GM10248 (cell line): Measurements from ENCODE around the gene PPA2.
A peak's percentile ranks its signal among the peaks of the same experiment; 100 is the strongest.

ENCODE experiments used
- CTCF ChIA-PET: fragments of 300-600 bp; sonication (Branson Sonifier 250); formaldehyde crosslinking; extraction: SDS; loops from one replicate; lab custom pipeline; 2021; ENCODE audit warnings: antibody characterized with exemption; lab: Yijun Ruan, JAX
- POLR2A ChIA-PET: fragments of 350-650 bp; sonication (Branson Sonifier 250); formaldehyde crosslinking; extraction: SDS; loops from one replicate; lab custom pipeline; 2020; ENCODE audit warnings: antibody characterized with exemption; lab: Yijun Ruan, JAX
- DNase-seq: peaks from one replicate; pipeline ENCODE4 v3.0.0; 2012; ENCODE audit errors: extremely low spot score
- CTCF ChIP-seq: IDR thresholded peaks from 2 replicates; pipeline ENCODE4 v1.5.1; 2012; ENCODE audit warnings: mild to moderate bottlenecking, low read depth; ENCODE audit errors: extremely low read depth, missing control alignments, control extremely low read depth

PPA2 gene

GRCh38 chr4:105473324-105474098 lies at the start of gene PPA2:
Gene PPA2 (minus strand): TSS chr4:105474062. CDS start chr4:105474050, 12 bp downstream.
- peak; percentile 92 for DNase-seq
- CTCF ChIA-PET: interaction anchor here (0.7 to 3.0 kb wide), 60 partner anchors 9 to 1452 kb away, joined by 3 to 24 read pairs (median 4); partner anchors contain the start of gene TET2
- POLR2A ChIA-PET: interaction anchor here (0.6 to 1.5 kb wide), 4 partner anchors 9 to 414 kb away, joined by 3 to 4 read pairs (median 3); no protein-coding TSS in a partner anchor
- TF ChIP-seq CTCF: no peak

GRCh38 chr4:105520819-105521790 lies 47.2 kb upstream of the PPA2 start:
- ChIA-PET POLR2A (no interaction called here), CTCF (interaction anchor here (0.6 to 2.3 kb wide), 43 partner anchors 10 to 590 kb away, joined by 3 to 40 read pairs (median 4); partner anchors contain the start of genes GSTCD, INTS12 and PPA2)
- peak; percentile 62 for DNase-seq
- TF ChIP-seq CTCF: peak; percentile 61

- no peak for TF ChIP-seq CTCF
- CTCF ChIA-PET: interaction anchor here (1.4 to 1.5 kb wide), 2 partner anchors 11 to 156 kb away, joined by 4 to 9 read pairs; no protein-coding TSS in a partner anchor
- DNase-seq: no peak
These were observed 36.4 kb upstream of the PPA2 start for GRCh38 chr4:105510245-105510644.

GRCh38 chr4:105509714-105510113 lies 35.9 kb upstream of the PPA2 start:
- ChIA-PET POLR2A (interaction anchor here (0.6 kb wide), 1 partner anchor 204 kb away, joined by 4 read pairs; no protein-coding TSS in a partner anchor), CTCF (interaction anchor here (1.4 kb wide), 1 partner anchor 11 kb away, joined by 5 read pairs; no protein-coding TSS in a partner anchor)
- TF ChIP-seq CTCF: no peak
- DNase-seq: no peak

More at GRCh38 chr4:105510245-105510644, 36.4 kb upstream of the PPA2 start:
- POLR2A ChIA-PET: no interaction called here

GRCh38 chr4:105509291-105509690 lies 35.4 kb upstream of the PPA2 start:
- peak; percentile 66 for DNase-seq
- CTCF ChIA-PET: interaction anchor here (1.4 kb wide), 1 partner anchor 12 kb away, joined by 5 read pairs; no protein-coding TSS in a partner anchor
- TF ChIP-seq CTCF: no peak
- POLR2A ChIA-PET: interaction anchor here (0.6 kb wide), 1 partner anchor 205 kb away, joined by 4 read pairs; no protein-coding TSS in a partner anchor

DNA sequence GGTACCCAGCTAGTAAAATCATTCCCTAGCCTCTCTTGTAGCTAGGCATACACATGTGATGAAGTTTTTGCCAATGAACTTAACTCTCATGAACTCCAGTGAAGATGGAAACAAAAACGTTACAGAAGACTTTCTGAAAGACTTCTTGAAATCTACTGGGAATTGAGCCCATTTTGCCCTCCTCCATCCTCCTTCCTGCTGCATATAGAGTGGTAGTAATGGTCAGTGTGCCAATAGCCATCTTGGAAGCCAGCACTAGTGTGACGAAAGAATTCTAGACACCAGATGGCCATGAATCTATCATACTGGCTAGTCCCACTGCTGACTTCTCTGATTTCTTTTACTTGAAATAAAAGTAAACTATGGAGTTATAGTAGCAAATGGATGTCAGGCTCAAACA lies 30.9 kb upstream of the PPA2 start:
- POLR2A ChIA-PET: no interaction called here
- CTCF ChIA-PET: interaction anchor here (1.1 to 1.9 kb wide), 5 partner anchors 12 to 31 kb away, joined by 3 to 6 read pairs (median 3); partner anchors contain the start of gene PPA2
- no peak for TF ChIP-seq CTCF
- DNase-seq: no peak
